ENCODE results near the gene CEACAM7. TPM values are rescaled to one million over a fixed set of nuclear protein-coding genes. Genes with fewer than 3 reads are reported as not detected.

CEACAM7 gene
- total RNA-seq, 1 experiment from 2014 or later, result 0.15 TPM

DNA sequence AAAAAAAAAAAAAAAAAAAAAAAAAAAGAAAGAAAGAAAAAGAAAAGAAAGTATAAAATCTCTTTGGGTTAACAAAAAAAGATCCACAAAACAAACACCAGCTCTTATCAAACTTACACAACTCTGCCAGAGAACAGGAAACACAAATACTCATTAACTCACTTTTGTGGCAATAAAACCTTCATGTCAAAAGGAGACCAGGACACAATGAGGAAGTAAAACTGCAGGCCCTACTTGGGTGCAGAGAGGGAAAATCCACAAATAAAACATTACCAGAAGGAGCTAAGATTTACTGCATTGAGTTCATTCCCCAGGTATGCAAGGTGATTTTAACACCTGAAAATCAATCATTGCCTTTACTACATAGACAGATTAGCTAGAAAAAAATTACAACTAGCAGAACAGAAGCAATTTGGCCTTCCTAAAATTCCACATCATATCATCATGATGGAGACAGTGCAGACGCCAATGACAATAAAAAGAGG, 10.7 kb upstream of the CEACAM7 start (continued):
- TF ChIP-seq, protein P1, sequence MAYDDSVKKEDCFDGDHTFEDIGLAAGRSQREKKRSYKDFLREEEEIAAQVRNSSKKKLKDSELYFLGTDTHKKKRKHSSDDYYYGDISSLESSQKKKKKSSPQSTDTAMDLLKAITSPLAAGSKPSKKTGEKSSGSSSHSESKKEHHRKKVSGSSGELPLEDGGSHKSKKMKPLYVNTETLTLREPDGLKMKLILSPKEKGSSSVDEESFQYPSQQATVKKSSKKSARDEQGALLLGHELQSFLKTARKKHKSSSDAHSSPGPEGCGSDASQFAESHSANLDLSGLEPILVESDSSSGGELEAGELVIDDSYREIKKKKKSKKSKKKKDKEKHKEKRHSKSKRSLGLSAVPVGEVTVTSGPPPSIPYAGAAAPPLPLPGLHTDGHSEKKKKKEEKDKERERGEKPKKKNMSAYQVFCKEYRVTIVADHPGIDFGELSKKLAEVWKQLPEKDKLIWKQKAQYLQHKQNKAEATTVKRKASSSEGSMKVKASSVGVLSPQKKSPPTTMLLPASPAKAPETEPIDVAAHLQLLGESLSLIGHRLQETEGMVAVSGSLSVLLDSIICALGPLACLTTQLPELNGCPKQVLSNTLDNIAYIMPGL (CRISPR knock-in tag; IDR thresholded peaks at IDR 0.05), result no peak
- no peak for TF ChIP-seq RORB (CRISPR knock-in tag; IDR thresholded peaks at IDR 0.05)
- TF ChIP-seq, protein P2, sequence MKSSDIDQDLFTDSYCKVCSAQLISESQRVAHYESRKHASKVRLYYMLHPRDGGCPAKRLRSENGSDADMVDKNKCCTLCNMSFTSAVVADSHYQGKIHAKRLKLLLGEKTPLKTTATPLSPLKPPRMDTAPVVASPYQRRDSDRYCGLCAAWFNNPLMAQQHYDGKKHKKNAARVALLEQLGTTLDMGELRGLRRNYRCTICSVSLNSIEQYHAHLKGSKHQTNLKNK (CRISPR knock-in tag; IDR thresholded peaks at IDR 0.05), result no peak
- TF ChIP-seq, protein P3, sequence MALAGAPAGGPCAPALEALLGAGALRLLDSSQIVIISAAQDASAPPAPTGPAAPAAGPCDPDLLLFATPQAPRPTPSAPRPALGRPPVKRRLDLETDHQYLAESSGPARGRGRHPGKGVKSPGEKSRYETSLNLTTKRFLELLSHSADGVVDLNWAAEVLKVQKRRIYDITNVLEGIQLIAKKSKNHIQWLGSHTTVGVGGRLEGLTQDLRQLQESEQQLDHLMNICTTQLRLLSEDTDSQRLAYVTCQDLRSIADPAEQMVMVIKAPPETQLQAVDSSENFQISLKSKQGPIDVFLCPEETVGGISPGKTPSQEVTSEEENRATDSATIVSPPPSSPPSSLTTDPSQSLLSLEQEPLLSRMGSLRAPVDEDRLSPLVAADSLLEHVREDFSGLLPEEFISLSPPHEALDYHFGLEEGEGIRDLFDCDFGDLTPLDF (CRISPR knock-in tag; IDR thresholded peaks at IDR 0.05), result no peak
- TF ChIP-seq, protein P4, sequence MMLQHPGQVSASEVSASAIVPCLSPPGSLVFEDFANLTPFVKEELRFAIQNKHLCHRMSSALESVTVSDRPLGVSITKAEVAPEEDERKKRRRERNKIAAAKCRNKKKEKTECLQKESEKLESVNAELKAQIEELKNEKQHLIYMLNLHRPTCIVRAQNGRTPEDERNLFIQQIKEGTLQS (CRISPR knock-in tag; conservative IDR thresholded peaks at IDR 0.05), result no peak
- TF ChIP-seq, protein P5, sequence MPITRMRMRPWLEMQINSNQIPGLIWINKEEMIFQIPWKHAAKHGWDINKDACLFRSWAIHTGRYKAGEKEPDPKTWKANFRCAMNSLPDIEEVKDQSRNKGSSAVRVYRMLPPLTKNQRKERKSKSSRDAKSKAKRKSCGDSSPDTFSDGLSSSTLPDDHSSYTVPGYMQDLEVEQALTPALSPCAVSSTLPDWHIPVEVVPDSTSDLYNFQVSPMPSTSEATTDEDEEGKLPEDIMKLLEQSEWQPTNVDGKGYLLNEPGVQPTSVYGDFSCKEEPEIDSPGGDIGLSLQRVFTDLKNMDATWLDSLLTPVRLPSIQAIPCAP (CRISPR knock-in tag; IDR thresholded peaks at IDR 0.05), result no peak
- TF ChIP-seq, protein P6, sequence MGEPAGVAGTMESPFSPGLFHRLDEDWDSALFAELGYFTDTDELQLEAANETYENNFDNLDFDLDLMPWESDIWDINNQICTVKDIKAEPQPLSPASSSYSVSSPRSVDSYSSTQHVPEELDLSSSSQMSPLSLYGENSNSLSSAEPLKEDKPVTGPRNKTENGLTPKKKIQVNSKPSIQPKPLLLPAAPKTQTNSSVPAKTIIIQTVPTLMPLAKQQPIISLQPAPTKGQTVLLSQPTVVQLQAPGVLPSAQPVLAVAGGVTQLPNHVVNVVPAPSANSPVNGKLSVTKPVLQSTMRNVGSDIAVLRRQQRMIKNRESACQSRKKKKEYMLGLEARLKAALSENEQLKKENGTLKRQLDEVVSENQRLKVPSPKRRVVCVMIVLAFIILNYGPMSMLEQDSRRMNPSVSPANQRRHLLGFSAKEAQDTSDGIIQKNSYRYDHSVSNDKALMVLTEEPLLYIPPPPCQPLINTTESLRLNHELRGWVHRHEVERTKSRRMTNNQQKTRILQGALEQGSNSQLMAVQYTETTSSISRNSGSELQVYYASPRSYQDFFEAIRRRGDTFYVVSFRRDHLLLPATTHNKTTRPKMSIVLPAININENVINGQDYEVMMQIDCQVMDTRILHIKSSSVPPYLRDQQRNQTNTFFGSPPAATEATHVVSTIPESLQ (CRISPR knock-in tag; IDR thresholded peaks at IDR 0.05), result no peak
- TF ChIP-seq, protein P7, sequence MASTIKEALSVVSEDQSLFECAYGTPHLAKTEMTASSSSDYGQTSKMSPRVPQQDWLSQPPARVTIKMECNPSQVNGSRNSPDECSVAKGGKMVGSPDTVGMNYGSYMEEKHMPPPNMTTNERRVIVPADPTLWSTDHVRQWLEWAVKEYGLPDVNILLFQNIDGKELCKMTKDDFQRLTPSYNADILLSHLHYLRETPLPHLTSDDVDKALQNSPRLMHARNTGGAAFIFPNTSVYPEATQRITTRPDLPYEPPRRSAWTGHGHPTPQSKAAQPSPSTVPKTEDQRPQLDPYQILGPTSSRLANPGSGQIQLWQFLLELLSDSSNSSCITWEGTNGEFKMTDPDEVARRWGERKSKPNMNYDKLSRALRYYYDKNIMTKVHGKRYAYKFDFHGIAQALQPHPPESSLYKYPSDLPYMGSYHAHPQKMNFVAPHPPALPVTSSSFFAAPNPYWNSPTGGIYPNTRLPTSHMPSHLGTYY (CRISPR knock-in tag; IDR thresholded peaks at IDR 0.05), result no peak
- no peak for TF ChIP-seq JAZF1 (CRISPR knock-in tag; IDR thresholded peaks at IDR 0.05)

DNA sequence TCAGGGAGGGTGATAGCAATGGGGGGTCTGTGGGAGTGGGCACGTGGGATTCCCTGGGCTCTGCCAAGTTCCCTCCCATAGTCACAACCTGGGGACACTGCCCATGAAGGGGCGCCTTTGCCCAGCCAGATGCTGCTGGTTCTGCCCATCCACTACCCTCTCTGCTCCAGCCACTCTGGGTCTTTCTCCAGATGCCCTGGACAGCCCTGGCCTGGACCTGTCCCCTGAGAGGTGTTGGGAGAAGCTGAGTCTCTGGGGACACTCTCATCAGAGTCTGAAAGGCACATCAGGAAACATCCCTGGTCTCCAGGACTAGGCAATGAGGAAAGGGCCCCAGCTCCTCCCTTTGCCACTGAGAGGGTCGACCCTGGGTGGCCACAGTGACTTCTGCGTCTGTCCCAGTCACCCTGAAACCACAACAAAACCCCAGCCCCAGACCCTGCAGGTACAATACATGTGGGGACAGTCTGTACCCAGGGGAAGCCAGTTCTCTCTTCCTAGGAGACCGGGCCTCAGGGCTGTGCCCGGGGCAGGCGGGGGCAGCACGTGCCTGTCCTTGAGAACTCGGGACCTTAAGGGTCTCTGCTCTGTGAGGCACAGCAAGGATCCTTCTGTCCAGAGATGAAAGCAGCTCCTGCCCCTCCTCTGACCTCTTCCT, 9.3 kb upstream of the CEACAM7 start:
- ATAC-seq (no peak), DNase-seq (ENCODE audit: low spot score) (no peak)
- peaks cover 16% of the 10 kb centered on the region for H3K27me3 Mint-ChIP-seq (ENCODE audit: low read depth)
- H3K4me3 Mint-ChIP-seq, result no peak overlapping the region
- CTCF ChIA-PET, result interaction anchor here (1.0 to 5.2 kb wide), 4 partner anchors 7 to 57 kb away, joined by 5 to 69 read pairs (median 49); partner anchors contain the start of gene CEACAM7
- POLR2A ChIA-PET, result no interaction called here
- TF ChIP-seq PRRX2 (CRISPR knock-in tag; IDR thresholded peaks at IDR 0.05) (no peak), TCF7 (CRISPR knock-in tag; IDR thresholded peaks at IDR 0.05; ENCODE audit: low read depth) (no peak), ZNF232 (CRISPR knock-in tag; IDR thresholded peaks at IDR 0.05) (no peak), NR1H2 (CRISPR knock-in tag; IDR thresholded peaks at IDR 0.05) (no peak), JUN (CRISPR knock-in tag; IDR thresholded peaks at IDR 0.05) (no peak), OVOL2 (CRISPR knock-in tag; IDR thresholded peaks at IDR 0.05; ENCODE audit: borderline replicate concordance) (no peak), HMGA2 (CRISPR knock-in tag; IDR thresholded peaks at IDR 0.05) (no peak), ZNF219 (CRISPR knock-in tag; IDR thresholded peaks at IDR 0.05; ENCODE audit: borderline replicate concordance) (no peak), ZNF121 (CRISPR knock-in tag; IDR thresholded peaks at IDR 0.05) (no peak)
- TF ChIP-seq, protein P8, sequence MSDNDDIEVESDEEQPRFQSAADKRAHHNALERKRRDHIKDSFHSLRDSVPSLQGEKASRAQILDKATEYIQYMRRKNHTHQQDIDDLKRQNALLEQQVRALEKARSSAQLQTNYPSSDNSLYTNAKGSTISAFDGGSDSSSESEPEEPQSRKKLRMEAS (CRISPR knock-in tag; IDR thresholded peaks at IDR 0.05), result no peak
- no peak overlapping the region for H3K27ac Mint-ChIP-seq
- H3K4me1 Mint-ChIP-seq, result no peaks in the 10 kb centered on the region
- no peaks in the 10 kb centered on the region for H3K9me3 Mint-ChIP-seq
- no peaks in the 10 kb centered on the region for H3K36me3 Mint-ChIP-seq
